Tibial nerve (tissue), 4 donors: ENCODE measurements around the gene CFAP20DC. TPM values are rescaled to one million over a fixed set of nuclear protein-coding genes. Genes with fewer than 3 reads are reported as not detected.

Source experiments
- DNase-seq, 2 donors: peaks; one replicate each; pipeline ENCODE4 v3.0.0-alpha.2; 2019; ENCODE audit warnings: low spot score in 2 of 2
- H3K27ac ChIP-seq, 4 donors: fragments of 200-600 bp; sonication (generic) in 3 of 4; one replicate each; pipeline ENCODE4 v1.5.1; 2017 to 2019; ENCODE audit warnings: mild to moderate bottlenecking in 1 of 4
- H3K27me3 ChIP-seq, 2 donors: fragments of 200-600 bp; sonication (generic) in 1 of 2; one replicate each; pipeline versions ENCODE4 v1.5.1 to v1.6.0; 2017 to 2019
- H3K36me3 ChIP-seq, 3 donors: fragments of 200-600 bp; sonication (generic); one replicate each; pipeline ENCODE4 v1.5.1; 2018 to 2019
- H3K4me1 ChIP-seq, 4 donors: fragments of 200-600 bp; sonication (generic) in 3 of 4; one replicate each; pipeline ENCODE4 v1.5.1; 2017 to 2019
- H3K4me3 ChIP-seq, 4 donors: fragments of 200-600 bp; sonication (generic) in 3 of 4; one replicate each; pipeline ENCODE4 v1.5.1; 2017 to 2019; ENCODE audit warnings: mild to moderate bottlenecking in 1 of 4, moderate library complexity in 1 of 4
- H3K9me3 ChIP-seq, 4 donors: fragments of 200-600 bp; sonication (generic) in 3 of 4; one replicate each; pipeline ENCODE4 v1.5.1; 2017 to 2019
- EP300 ChIP-seq, 2 donors: sonication (generic); formaldehyde crosslinking; IDR thresholded peaks; one replicate each; pipeline ENCODE4 v1.6.1; 2017; ENCODE audit warnings: antibody characterized with exemption in 2 of 2, mild to moderate bottlenecking in 1 of 2
- POLR2A ChIP-seq, 2 donors: fragments of 450-650 bp; IDR thresholded peaks; one replicate each; pipeline ENCODE4 v1.6.1; 2017; ENCODE audit warnings: antibody characterized with exemption in 2 of 2, mild to moderate bottlenecking in 2 of 2, moderate library complexity in 2 of 2
- WGBS, 2 donors: methylation state at CpG; one replicate each; pipeline ENCODE4 v1.1.5; 2018; 5-methylcytosine and 5-hydroxymethylcytosine counted together
- total RNA-seq, 4 donors: library from RNA; depleted of rRNA; stranded (reverse); fragments of >200 nt; gene quantifications; one replicate each; pipeline ENCODE4 v1.1.0, GENCODE V29; 2016
- TF ChIP-seq, protein P1 (sequence below), 5 experiments: fragments of 200-600 bp in 3 of 5; fragments of 450-650 bp in 2 of 5; sonication (generic) in 3 of 5; IDR thresholded peaks; one replicate each; pipeline ENCODE4 v1.5.1; 2016 to 2019; ENCODE audit warnings: antibody characterized with exemption in 5 of 5, mild to moderate bottlenecking in 3 of 5, moderate library complexity in 2 of 5

Gene CFAP20DC
- total RNA-seq, 4 donors from 2014 or later, result 1.3 to 2.0 (median 1.7) TPM

DNA sequence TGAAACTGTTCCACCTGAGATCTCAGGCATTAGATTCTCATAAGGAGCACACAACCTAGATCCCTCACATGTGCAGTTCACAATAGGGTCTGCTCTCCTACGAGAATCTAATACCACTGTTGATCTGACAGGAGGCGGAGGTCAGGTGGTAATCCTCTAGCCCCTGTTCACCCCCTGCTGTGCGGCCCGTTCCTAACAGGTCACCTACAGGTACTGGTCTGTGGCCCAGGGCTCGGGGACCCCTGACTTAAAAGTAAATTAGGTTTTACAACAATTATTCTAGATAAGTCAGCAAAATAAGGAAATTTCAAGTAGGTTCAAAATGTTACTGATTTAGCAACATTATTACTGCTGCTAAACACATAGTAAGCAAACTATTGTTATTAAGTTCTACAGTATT, 58.2 kb downstream of the CFAP20DC start:
- TF ChIP-seq, protein P1, sequence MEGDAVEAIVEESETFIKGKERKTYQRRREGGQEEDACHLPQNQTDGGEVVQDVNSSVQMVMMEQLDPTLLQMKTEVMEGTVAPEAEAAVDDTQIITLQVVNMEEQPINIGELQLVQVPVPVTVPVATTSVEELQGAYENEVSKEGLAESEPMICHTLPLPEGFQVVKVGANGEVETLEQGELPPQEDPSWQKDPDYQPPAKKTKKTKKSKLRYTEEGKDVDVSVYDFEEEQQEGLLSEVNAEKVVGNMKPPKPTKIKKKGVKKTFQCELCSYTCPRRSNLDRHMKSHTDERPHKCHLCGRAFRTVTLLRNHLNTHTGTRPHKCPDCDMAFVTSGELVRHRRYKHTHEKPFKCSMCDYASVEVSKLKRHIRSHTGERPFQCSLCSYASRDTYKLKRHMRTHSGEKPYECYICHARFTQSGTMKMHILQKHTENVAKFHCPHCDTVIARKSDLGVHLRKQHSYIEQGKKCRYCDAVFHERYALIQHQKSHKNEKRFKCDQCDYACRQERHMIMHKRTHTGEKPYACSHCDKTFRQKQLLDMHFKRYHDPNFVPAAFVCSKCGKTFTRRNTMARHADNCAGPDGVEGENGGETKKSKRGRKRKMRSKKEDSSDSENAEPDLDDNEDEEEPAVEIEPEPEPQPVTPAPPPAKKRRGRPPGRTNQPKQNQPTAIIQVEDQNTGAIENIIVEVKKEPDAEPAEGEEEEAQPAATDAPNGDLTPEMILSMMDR (IDR thresholded peaks at IDR 0.05), result no peak
- TF ChIP-seq EP300 (IDR thresholded peaks at IDR 0.05) (no peak), POLR2A (IDR thresholded peaks at IDR 0.05) (no peak)

DNA sequence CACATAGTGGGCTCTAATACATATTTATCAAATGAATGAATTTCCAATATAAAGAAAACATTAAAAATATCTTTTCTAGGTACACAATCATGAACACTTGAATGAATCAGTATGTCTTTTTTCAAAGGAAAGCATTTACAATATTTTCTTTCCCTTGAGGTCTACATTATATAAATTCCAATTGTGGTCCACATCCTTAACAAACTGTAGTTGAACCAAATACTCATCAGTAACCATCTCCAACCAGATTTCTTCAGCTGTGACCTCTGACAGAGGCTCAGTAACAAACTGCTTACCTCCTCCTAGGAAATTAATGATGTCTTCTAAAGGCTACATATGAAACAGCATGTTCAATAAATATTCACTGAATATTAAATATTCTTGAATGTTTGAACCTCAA, 58.8 kb downstream of the CFAP20DC start:
- Histone ChIP-seq H3K4me3 (no peak overlapping the region), H3K27ac (no peak overlapping the region), H3K4me1 (no peaks in the 10 kb centered on the region), H3K36me3 (no peaks in the 10 kb centered on the region), H3K9me3 (peaks cover 0 to 9% (median under 1%) of the 10 kb centered on the region in 4 donors), H3K27me3 (no peaks in the 10 kb centered on the region)
- DNase-seq, result no peak
- no peak for TF ChIP-seq EP300 (IDR thresholded peaks at IDR 0.05)
- TF ChIP-seq, protein P1 (IDR thresholded peaks at IDR 0.05), result no peak

More for the DNA sequence above, 58.2 kb downstream of the CFAP20DC start:
- H3K4me1 ChIP-seq, result no peaks in the 10 kb centered on the region
- peaks cover 0 to 4% (median 0%) of the 10 kb centered on the region in 4 donors for H3K9me3 ChIP-seq
- WGBS, 2 donors, result 74 to 80% methylated on average over 5 of the region's 5 CpGs
- H3K27ac ChIP-seq, result no peak overlapping the region
- no peaks in the 10 kb centered on the region for H3K36me3 ChIP-seq
- DNase-seq, result no peak
- no peak overlapping the region for H3K4me3 ChIP-seq
- no peaks in the 10 kb centered on the region for H3K27me3 ChIP-seq

DNA sequence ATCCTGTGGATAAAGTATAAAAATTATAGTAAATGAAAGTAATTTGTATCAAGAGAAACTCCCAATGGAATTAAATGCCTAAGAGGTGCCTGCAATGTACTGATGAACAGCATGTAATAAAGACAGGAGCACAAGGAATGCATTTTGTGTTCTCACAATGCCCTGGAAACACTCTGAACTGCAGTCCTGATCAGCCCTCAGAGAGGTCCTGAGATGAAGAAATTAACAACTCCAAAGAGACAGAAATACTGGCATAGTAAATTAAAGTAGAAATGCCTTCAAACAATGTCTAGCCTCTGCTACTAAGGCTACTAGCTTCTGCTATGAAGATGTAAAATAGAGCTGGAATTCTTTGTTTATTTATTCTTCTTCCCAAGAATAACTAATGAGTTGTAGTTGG, 59.9 kb downstream of the CFAP20DC start:
- TF ChIP-seq EP300 (IDR thresholded peaks at IDR 0.05) (no peak), POLR2A (IDR thresholded peaks at IDR 0.05) (no peak)
- TF ChIP-seq, protein P1 (IDR thresholded peaks at IDR 0.05), result no peak
- peaks cover 0 to 9% (median 1%) of the 10 kb centered on the region in 4 donors for H3K9me3 ChIP-seq
- H3K4me3 ChIP-seq, result no peak overlapping the region
- H3K27me3 ChIP-seq, result no peaks in the 10 kb centered on the region
- no peaks in the 10 kb centered on the region for H3K4me1 ChIP-seq
- H3K27ac ChIP-seq, result no peak overlapping the region
- no peak for DNase-seq
- H3K36me3 ChIP-seq, result no peaks in the 10 kb centered on the region

DNA sequence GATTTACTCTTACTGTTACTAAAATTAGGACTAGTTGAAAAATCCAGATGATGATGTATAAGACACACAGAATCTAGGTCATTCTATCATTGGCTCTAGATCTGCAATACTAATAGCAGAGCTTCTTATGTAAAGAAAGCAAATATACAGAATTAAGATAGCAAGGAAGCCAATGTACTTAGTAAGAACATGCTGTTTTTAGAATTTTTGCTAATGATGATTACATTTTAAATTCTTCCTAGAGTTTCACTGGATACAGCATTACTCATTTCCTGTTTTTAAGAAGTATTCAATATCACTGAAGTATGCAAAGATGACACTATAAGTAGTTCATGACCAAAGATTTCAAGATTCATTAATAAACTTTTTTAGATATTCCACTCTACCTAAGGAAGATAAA, 60.7 kb downstream of the CFAP20DC start:
- Histone ChIP-seq H3K4me3 (no peak overlapping the region), H3K27me3 (no peaks in the 10 kb centered on the region), H3K9me3 (peaks cover 0 to 9% (median 1%) of the 10 kb centered on the region in 4 donors), H3K27ac (no peak overlapping the region), H3K4me1 (no peaks in the 10 kb centered on the region), H3K36me3 (no peaks in the 10 kb centered on the region)
- TF ChIP-seq, protein P1 (IDR thresholded peaks at IDR 0.05), result no peak
- TF ChIP-seq EP300 (IDR thresholded peaks at IDR 0.05) (no peak), POLR2A (IDR thresholded peaks at IDR 0.05) (no peak)
- no peak for DNase-seq

DNA sequence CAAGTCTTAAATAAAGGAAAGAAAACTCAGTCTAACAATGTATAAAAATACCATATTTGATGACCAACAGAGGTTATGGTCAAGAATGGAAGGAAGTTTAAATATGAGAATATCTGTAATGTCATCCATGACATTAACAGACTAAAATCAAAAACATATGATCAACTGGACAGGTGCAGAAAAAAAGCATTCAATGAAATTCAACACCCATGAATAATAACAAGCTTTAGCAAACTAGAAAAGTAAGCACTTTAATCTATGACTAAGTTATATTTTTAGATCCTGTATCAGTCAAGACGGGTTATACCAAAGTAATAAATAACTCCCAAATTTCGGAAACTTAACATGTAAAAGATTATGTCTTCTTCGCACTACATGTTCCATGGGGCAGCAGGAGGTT, 61.8 kb downstream of the CFAP20DC start:
- Histone ChIP-seq H3K4me3 (no peak overlapping the region), H3K4me1 (no peaks in the 10 kb centered on the region), H3K27me3 (no peaks in the 10 kb centered on the region), H3K9me3 (peaks cover 0 to 9% (median 1%) of the 10 kb centered on the region in 4 donors), H3K36me3 (no peaks in the 10 kb centered on the region), H3K27ac (no peak overlapping the region)
- 93 to 96% methylated on average over 3 of the region's 3 CpGs for WGBS, 2 donors
- no peak for DNase-seq
- TF ChIP-seq, protein P1 (IDR thresholded peaks at IDR 0.05), result no peak
- TF ChIP-seq POLR2A (IDR thresholded peaks at IDR 0.05) (no peak), EP300 (IDR thresholded peaks at IDR 0.05) (no peak)
